GM23338 (cell line): ENCODE measurements around the gene FMR1.

Experiments used
- CTCF ChIP-seq, 2 experiments: fragments of 200-600 bp in 1 of 2; sonication (generic) in 1 of 2; conservative IDR thresholded peaks; 2 replicates each; pipeline versions ENCODE4 v1.5.1 to v1.6.1; 2016 to 2017; ENCODE audit warnings: antibody characterized with exemption in 2 of 2, low read depth in 2 of 2, mild to moderate bottlenecking in 2 of 2, moderate library complexity in 1 of 2
- EZH2 ChIP-seq: fragments of 200-600 bp; sonication (generic); IDR thresholded peaks from one replicate; pipeline ENCODE4 v1.8.0; 2017; ENCODE audit warnings: antibody characterized with exemption, mild to moderate bottlenecking, low read depth; ENCODE audit not compliant: unreplicated experiment
- EZH2phosphoT487 ChIP-seq: fragments of 200-600 bp; sonication (generic); IDR thresholded peaks from one replicate; pipeline ENCODE4 v1.8.1; 2018; ENCODE audit warnings: antibody characterized with exemption; ENCODE audit not compliant: unreplicated experiment
- JUNB ChIP-seq: IDR thresholded peaks from one replicate; pipeline ENCODE4 v1.6.1; 2016; ENCODE audit warnings: antibody characterized with exemption; ENCODE audit not compliant: unreplicated experiment
- REST ChIP-seq: IDR thresholded peaks from one replicate; pipeline ENCODE4 v1.6.1; 2018; ENCODE audit warnings: antibody characterized with exemption; ENCODE audit not compliant: unreplicated experiment
- ZNF114 ChIP-seq: fragments of 250-450 bp; sonication (Bioruptor Pico); IDR thresholded peaks from 2 replicates; pipeline ENCODE4 v1.5.0; 2020; ENCODE audit warnings: mild to moderate bottlenecking, moderate library complexity

DNA sequence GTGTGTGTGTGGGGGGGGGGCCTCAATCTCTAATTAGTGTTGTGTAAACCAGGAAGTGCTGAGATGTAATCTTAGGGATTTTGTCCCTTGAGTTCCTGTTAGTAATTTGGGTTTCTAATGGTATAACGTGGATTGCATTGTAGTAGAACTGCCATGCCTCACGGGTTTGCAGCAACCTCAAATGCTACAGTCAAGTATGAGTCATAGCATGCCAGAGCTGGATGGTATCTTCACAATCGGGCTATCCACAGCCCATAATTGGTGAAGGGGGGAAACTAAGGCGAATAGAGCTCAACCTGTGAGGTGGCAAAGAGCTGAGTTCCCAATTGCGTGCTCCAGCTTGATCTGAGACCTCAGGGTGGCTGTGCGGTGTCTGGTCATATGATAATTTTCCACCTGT lies 67.2 kb downstream of the FMR1 start:
- TF ChIP-seq JUNB (no peak), CTCF (conservative IDR thresholded peaks at IDR 0.05; ENCODE audit: low read depth in 2 of 2) (no peak), EZH2 (no peak), REST (no peak), EZH2phosphoT487 (no peak), ZNF114 (CRISPR knock-in tag) (no peak)
